Panc1 (cell line): ENCODE results near the gene TMEM217.

Source experiments
- CTCF ChIP-seq: fragments of 450-650 bp; IDR thresholded peaks from 2 replicates; pipeline ENCODE4 v1.5.1; 2017; ENCODE audit warnings: mild to moderate bottlenecking
- POLR2AphosphoS5 ChIP-seq: IDR thresholded peaks from 2 replicates; pipeline ENCODE4 v1.6.1; 2012; ENCODE audit warnings: mild to moderate bottlenecking, low read depth, low read length, moderate library complexity
- REST ChIP-seq, 2 experiments: IDR thresholded peaks; 2 replicates each; pipeline ENCODE4 v1.6.1; 2011 to 2012; ENCODE audit warnings: low read depth in 2 of 2, control low read depth in 1 of 2, low read length in 1 of 2, mild to moderate bottlenecking in 1 of 2, moderate library complexity in 1 of 2; ENCODE audit not compliant: insufficient read depth in 1 of 2
- SIN3A ChIP-seq: IDR thresholded peaks from 2 replicates; pipeline ENCODE4 v1.6.1; 2012; ENCODE audit warnings: low read depth, mild to moderate bottlenecking, low read length, moderate library complexity, borderline replicate concordance; ENCODE audit not compliant: insufficient read depth
- TCF7L2 ChIP-seq: IDR thresholded peaks from 2 replicates; pipeline ENCODE4 v1.6.1; 2011; ENCODE audit warnings: mild to moderate bottlenecking, low read depth, low read length, inconsistent platforms

GRCh38 chr6:37208793-37209192 lies 49.2 kb downstream of the TMEM217 start:
- TF ChIP-seq CTCF (no peak), POLR2AphosphoS5 (no peak), REST (IDR thresholded peaks at IDR 0.05; ENCODE audit: insufficient read depth in 1 of 2, low read depth in 2 of 2, low read length in 1 of 2) (no peak), SIN3A (no peak), TCF7L2 (no peak)
